HepG2 (cell line): ENCODE data around the gene PPP2R2C. TPM values are rescaled to one million over a fixed set of nuclear protein-coding genes. Genes with fewer than 3 reads are reported as not detected.

Experiments
- ATAC-seq: fragments of 200-7000 bp; cut with Tn5 transposase; 3 replicates; pipeline ENCODE4 v1.9.1; 2020; ENCODE audit warnings: mild to moderate bottlenecking, moderate library complexity
- BruUV-seq: library from RNA; stranded (reverse); fragments of 400-500 nt; replicated peaks from 2 replicates; lab custom pipeline; 2021; lab: Mats Ljungman, UMichigan
- CTCF ChIA-PET: fragments of 300-600 bp; formaldehyde crosslinking; extraction: SDS; loops from one replicate; lab custom pipeline; 2021; ENCODE audit warnings: low total read pairs, inconsistent platforms, low intra/inter-chr PET ratio; lab: Yijun Ruan, JAX
- POLR2A ChIA-PET: fragments of 350-600 bp; sonication (Branson Sonifier 250); formaldehyde crosslinking; loops from one replicate; lab custom pipeline; 2020; ENCODE audit warnings: antibody characterized with exemption, inconsistent platforms; lab: Yijun Ruan, JAX
- DNase-seq: peaks from one replicate; pipeline ENCODE4 v3.0.0-alpha.2; 2015; ENCODE audit warnings: low spot score
- FAIRE-seq: peaks from 3 replicates; lab custom pipeline; 2011; peaks lifted over from hg19 to GRCh38; lab: Jason Lieb, UNC
- H2AFZ ChIP-seq: one replicate; pipeline ENCODE4 v1.6.1; 2011; ENCODE audit warnings: low read length, inconsistent platforms
- H3K27ac ChIP-seq: fragments of 300-600 bp; 3 replicates; pipeline ENCODE4 v1.8.0; 2011; ENCODE audit warnings: mixed run types, mild to moderate bottlenecking, mixed read lengths, low read length, inconsistent platforms; ENCODE audit not compliant: insufficient read depth; ENCODE audit errors: extremely low read length
- H3K27me3 ChIP-seq, 2 experiments: fragments of 200-600 bp in 1 of 2; 2 replicates in 1 of 2; 3 replicates in 1 of 2; pipeline versions ENCODE4 v1.6.0 to v1.8.0; 2011; ENCODE audit warnings: low read length in 2 of 2, mild to moderate bottlenecking in 2 of 2, moderate library complexity in 2 of 2, inconsistent platforms in 1 of 2; ENCODE audit not compliant: insufficient read depth in 2 of 2, control insufficient read depth in 1 of 2
- H3K36me3 ChIP-seq, 2 experiments: fragments of 200-600 bp in 1 of 2; replicated peaks in 1 of 2; 2 replicates in 1 of 2; 3 replicates in 1 of 2; pipeline versions ENCODE4 v1.5.1 to v1.8.0; 2011; ENCODE audit warnings: low read length in 2 of 2, inconsistent platforms in 1 of 2; ENCODE audit not compliant: insufficient read depth in 2 of 2, control insufficient read depth in 1 of 2
- H3K4me1 ChIP-seq: 2 replicates; pipeline ENCODE4 v1.5.1; 2012; ENCODE audit warnings: low read length, inconsistent platforms; ENCODE audit not compliant: insufficient read depth
- H3K4me2 ChIP-seq: 2 replicates; pipeline ENCODE4 v1.6.0; 2011; ENCODE audit warnings: low read depth, low read length, inconsistent platforms
- H3K4me3 ChIP-seq, 3 experiments: fragments of 200-600 bp in 1 of 3; sonication (generic), shearing (Covaris generic) in 1 of 3; replicated peaks in 1 of 3; 2 replicates each; pipeline ENCODE4 v1.5.1; 2011 to 2016; ENCODE audit warnings: low read length in 3 of 3, inconsistent platforms in 2 of 3, low read depth in 2 of 3, mild to moderate bottlenecking in 2 of 3, control low read depth in 1 of 3, mixed read lengths in 1 of 3; ENCODE audit not compliant: insufficient read depth in 1 of 3
- H3K79me2 ChIP-seq: one replicate; pipeline ENCODE4 v1.6.1; 2011; ENCODE audit warnings: low read length, inconsistent platforms; ENCODE audit not compliant: insufficient read depth
- H3K9ac ChIP-seq: 2 replicates; pipeline ENCODE4 v1.6.0; 2011; ENCODE audit warnings: mild to moderate bottlenecking, low read depth, low read length, inconsistent platforms; ENCODE audit not compliant: insufficient read depth
- H3K9me3 ChIP-seq: 2 replicates; pipeline ENCODE4 v1.5.1; 2012; ENCODE audit warnings: mild to moderate bottlenecking, low read length
- H4K20me1 ChIP-seq: 2 replicates; pipeline ENCODE4 v1.6.0; 2011; ENCODE audit warnings: inconsistent platforms, mild to moderate bottlenecking, low read length, moderate library complexity; ENCODE audit not compliant: insufficient read depth
- BCL3 ChIP-seq: sonication (generic); formaldehyde crosslinking; IDR thresholded peaks from 2 replicates; pipeline ENCODE4 v1.5.1; 2020; ENCODE audit warnings: mild to moderate bottlenecking, missing genetic modification reagents, moderate library complexity
- CEBPB ChIP-seq: IDR thresholded peaks from 2 replicates; pipeline ENCODE4 v1.6.1; 2011; ENCODE audit warnings: low read depth, low read length, improper control_type of control experiment, borderline replicate concordance
- GATAD2A ChIP-seq: IDR thresholded peaks from 2 replicates; pipeline ENCODE4 v1.6.1; 2016
- KLF16 ChIP-seq, 2 experiments: sonication (generic) in 1 of 2; formaldehyde crosslinking in 1 of 2; IDR thresholded peaks; 2 replicates each; pipeline versions ENCODE4 v1.6.1 to v1.8.0; 2016 to 2023; ENCODE audit warnings: missing genetic modification reagents in 2 of 2, missing compliant biosample characterization in 1 of 2
- NPAS2 ChIP-seq: sonication (generic); formaldehyde crosslinking; IDR thresholded peaks from 2 replicates; pipeline ENCODE4 v1.8.0; 2022; ENCODE audit warnings: mild to moderate bottlenecking, missing genetic modification reagents, borderline replicate concordance
- PAF1 ChIP-seq: IDR thresholded peaks from 2 replicates; pipeline ENCODE4 v1.6.1; 2016; ENCODE audit warnings: missing genetic modification reagents, missing compliant biosample characterization
- PAX8 ChIP-seq: sonication (generic); formaldehyde crosslinking; IDR thresholded peaks from 2 replicates; pipeline ENCODE4 v1.8.0; 2022; ENCODE audit warnings: mild to moderate bottlenecking, missing genetic modification reagents, borderline replicate concordance
- PITX1 ChIP-seq: sonication (generic); formaldehyde crosslinking; IDR thresholded peaks from 2 replicates; pipeline ENCODE4 v1.5.1; 2020; ENCODE audit warnings: mild to moderate bottlenecking, missing genetic modification reagents
- POGZ ChIP-seq: sonication (generic); formaldehyde crosslinking; IDR thresholded peaks from 2 replicates; pipeline ENCODE4 v1.4.0; 2020; ENCODE audit warnings: mild to moderate bottlenecking, missing genetic modification reagents
- RARA ChIP-seq: IDR thresholded peaks from 2 replicates; pipeline ENCODE4 v1.6.1; 2016; ENCODE audit warnings: missing genetic modification reagents, missing compliant biosample characterization
- ZBTB7A ChIP-seq: sonication (generic); formaldehyde crosslinking; IDR thresholded peaks from 2 replicates; pipeline ENCODE4 v1.8.0; 2022; ENCODE audit warnings: mild to moderate bottlenecking, missing genetic modification reagents
- ZNF296 ChIP-seq: sonication (generic); formaldehyde crosslinking; conservative IDR thresholded peaks from 2 replicates; pipeline ENCODE4 v1.5.0; 2020; ENCODE audit warnings: mild to moderate bottlenecking, missing genetic modification reagents
- ZNF567 ChIP-seq: sonication (generic); formaldehyde crosslinking; IDR thresholded peaks from 2 replicates; pipeline ENCODE4 v1.8.1; 2023; ENCODE audit warnings: mild to moderate bottlenecking, missing genetic modification reagents, borderline replicate concordance
- ZNF629 ChIP-seq: sonication (generic); formaldehyde crosslinking; conservative IDR thresholded peaks from 2 replicates; pipeline ENCODE4 v1.5.0; 2020; ENCODE audit warnings: missing genetic modification reagents
- WGBS: methylation state at CpG from one replicate; pipeline ENCODE4 v1.1.6; 2017; ENCODE audit warnings: low lambda C conversion rate; 5-methylcytosine and 5-hydroxymethylcytosine counted together
- in situ Hi-C: cut with HindIII; loops from 2 replicates; pipeline ENCODE4 v1.10.0; 2017; ENCODE audit warnings: low pct_unique_long_range_greater_than_20kb; ENCODE audit not compliant: extremely low pct_ligation_motif_present
- intact Hi-C: fragments of 100-400 bp; cut with micrococcal nuclease; formaldehyde crosslinking; loops from one replicate; pipeline ENCODE4 v1.10.0; 2022; ENCODE audit not compliant: unreplicated experiment
- polyA plus RNA-seq, 8 experiments: library from polyadenylated mRNA; depleted of rRNA in 3 of 8; stranded (reverse) in 7 of 8; unstranded in 1 of 8; fragments of >200 nt; fragmentation: Illumina TruSeq in 4 of 8; extraction: Trizol in 4 of 8; gene quantifications; 2 replicates each; pipeline versions ENCODE4 v1.2.1 to v1.2.3, GENCODE V29; 2011 to 2016; ENCODE audit warnings: low read depth in 4 of 8, missing spikeins in 1 of 8, mixed read lengths in 1 of 8; ENCODE audit not compliant: insufficient read depth in 1 of 8
- total RNA-seq, 5 experiments: library from RNA; depleted of rRNA; stranded (reverse); fragments of >200 nt; fragmentation: Illumina TruSeq; extraction: Trizol; gene quantifications; 2 replicates each; pipeline ENCODE4 v1.2.3, GENCODE V29; 2016; ENCODE audit warnings: low read depth in 1 of 5
- TF ChIP-seq, protein P1 (sequence below), 2 experiments: sonication (generic) in 1 of 2; formaldehyde crosslinking in 1 of 2; IDR thresholded peaks; 2 replicates each; pipeline versions ENCODE4 v1.5.1 to v1.6.1; 2011 to 2020; ENCODE audit warnings: borderline replicate concordance in 1 of 2, low read depth in 1 of 2, low read length in 1 of 2, mild to moderate bottlenecking in 1 of 2, missing genetic modification reagents in 1 of 2, moderate library complexity in 1 of 2
- TF ChIP-seq, protein P2 (sequence below): sonication (generic); formaldehyde crosslinking; IDR thresholded peaks from 2 replicates; pipeline ENCODE4 v1.5.0; 2020; ENCODE audit warnings: mild to moderate bottlenecking, missing genetic modification reagents

The PPP2R2C gene
- total and polyA plus RNA-seq, 2 of the 13 experiments (the other 11 are each of a cell fraction or from before 2014, with no cell fraction given) = 0.60 to 8.6 TPM

DNA sequence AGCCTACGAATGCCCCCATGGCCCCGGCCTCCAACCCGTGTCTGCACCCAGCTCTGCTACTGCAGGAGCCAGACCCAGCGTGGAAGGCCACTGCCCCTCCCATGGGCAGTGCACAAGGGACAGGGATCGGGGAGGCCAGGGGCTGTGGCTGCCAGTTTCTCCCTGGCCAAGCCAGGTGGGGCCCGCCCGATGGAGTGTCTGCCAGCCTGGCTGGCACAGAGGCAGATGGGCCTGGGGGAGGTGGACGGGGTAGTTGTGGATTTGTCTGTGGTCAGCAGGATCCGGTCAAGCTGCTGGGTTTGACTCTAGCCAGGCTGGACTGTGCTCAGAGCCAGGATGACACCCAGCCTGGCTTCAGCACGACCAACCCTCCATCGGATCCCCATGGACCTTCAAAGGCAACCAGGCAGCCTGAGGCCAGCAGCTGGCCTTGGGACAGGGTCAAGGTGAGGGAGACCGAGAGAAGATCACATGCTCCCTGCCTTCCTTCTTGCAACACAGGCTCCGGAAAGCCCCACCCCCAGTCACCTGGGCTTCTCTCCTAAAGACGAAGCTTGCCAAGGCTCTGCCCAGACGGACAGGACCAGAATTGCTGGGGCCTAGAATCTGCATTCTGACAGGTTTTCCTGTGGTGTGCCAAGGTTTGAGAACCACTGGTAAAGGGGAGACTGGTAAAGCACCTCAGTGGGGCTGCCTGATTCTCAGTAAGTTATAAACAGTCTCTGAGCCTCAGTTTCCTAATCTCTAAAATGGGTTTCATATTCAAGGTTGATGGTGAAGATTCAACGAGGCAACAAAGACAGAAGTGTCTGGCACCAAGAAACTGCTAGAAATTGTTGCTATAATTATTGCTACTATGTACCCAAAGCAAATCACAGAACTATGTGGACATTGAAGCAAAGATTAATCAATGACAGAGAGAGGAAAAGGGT lies 78.6 kb downstream of the PPP2R2C start:
- ChIA-PET POLR2A (no interaction called here), CTCF (no interaction called here)
- Histone ChIP-seq H3K9ac (no peak overlapping the region), H3K4me3 (no peak overlapping the region), H3K9me3 (no peaks in the 10 kb centered on the region), H3K4me2 (no peak overlapping the region), H3K36me3 (no peaks in the 10 kb centered on the region), H3K79me2 (no peaks in the 10 kb centered on the region), H3K4me1 (peaks cover 8% of the 10 kb centered on the region), H3K27ac (no peak overlapping the region), H2AFZ (no peak overlapping the region), H3K27me3 (peaks cover 3 to 57% of the 10 kb centered on the region in 2 experiments), H4K20me1 (no peaks in the 10 kb centered on the region)
- no peak for FAIRE-seq
- BruUV-seq = no TSS peak
- peak; percentile 18 for DNase-seq
- intact Hi-C loops = no loop called here
- in situ Hi-C loops = no loop called here
- 15% methylated on average over 11 of the region's 16 CpGs for WGBS
- peak; percentile 65 for ATAC-seq
- TF ChIP-seq ZNF567 (CRISPR knock-in tag) (no peak), ZBTB7A (no peak), POGZ (CRISPR knock-in tag) (no peak), RARA (CRISPR knock-in tag) (peak; percentile 78), ZNF629 (peak; percentile 87), ZNF296 (no peak), GATAD2A (CRISPR knock-in tag) (0 out of 2 replicates have a peak, but pooled peaks have one; percentile 25), PITX1 (CRISPR knock-in tag) (no peak), BCL3 (CRISPR knock-in tag) (no peak), PAX8 (CRISPR knock-in tag) (no peak), NPAS2 (CRISPR knock-in tag) (no peak), PAF1 (CRISPR knock-in tag) (no peak), KLF16 (CRISPR knock-in tag; IDR thresholded peaks at IDR 0.05) (no peak), CEBPB (peak; percentile 53; the same call in 1 of the 2 replicates)
- TF ChIP-seq, protein P1, sequence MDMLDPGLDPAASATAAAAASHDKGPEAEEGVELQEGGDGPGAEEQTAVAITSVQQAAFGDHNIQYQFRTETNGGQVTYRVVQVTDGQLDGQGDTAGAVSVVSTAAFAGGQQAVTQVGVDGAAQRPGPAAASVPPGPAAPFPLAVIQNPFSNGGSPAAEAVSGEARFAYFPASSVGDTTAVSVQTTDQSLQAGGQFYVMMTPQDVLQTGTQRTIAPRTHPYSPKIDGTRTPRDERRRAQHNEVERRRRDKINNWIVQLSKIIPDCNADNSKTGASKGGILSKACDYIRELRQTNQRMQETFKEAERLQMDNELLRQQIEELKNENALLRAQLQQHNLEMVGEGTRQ (IDR thresholded peaks at IDR 0.05; ENCODE audit: low read depth, low read length) = no peak
- TF ChIP-seq, protein P1 (CRISPR knock-in tag; IDR thresholded peaks at IDR 0.05; ENCODE audit: borderline replicate concordance) = peak; percentile 30; the same call in 1 of the 2 replicates
- TF ChIP-seq, protein P2, sequence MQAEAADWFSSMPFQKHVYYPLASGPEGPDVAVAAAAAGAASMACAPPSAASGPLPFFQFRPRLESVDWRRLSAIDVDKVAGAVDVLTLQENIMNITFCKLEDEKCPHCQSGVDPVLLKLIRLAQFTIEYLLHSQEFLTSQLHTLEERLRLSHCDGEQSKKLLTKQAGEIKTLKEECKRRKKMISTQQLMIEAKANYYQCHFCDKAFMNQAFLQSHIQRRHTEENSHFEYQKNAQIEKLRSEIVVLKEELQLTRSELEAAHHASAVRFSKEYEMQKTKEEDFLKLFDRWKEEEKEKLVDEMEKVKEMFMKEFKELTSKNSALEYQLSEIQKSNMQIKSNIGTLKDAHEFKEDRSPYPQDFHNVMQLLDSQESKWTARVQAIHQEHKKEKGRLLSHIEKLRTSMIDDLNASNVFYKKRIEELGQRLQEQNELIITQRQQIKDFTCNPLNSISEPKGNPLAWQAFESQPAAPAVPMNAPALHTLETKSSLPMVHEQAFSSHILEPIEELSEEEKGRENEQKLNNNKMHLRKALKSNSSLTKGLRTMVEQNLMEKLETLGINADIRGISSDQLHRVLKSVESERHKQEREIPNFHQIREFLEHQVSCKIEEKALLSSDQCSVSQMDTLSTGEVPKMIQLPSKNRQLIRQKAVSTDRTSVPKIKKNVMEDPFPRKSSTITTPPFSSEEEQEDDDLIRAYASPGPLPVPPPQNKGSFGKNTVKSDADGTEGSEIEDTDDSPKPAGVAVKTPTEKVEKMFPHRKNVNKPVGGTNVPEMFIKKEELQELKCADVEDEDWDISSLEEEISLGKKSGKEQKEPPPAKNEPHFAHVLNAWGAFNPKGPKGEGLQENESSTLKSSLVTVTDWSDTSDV = no peak
